Ovary (tissue), 9 donors: Measurements from ENCODE around the gene REV3L. TPM values are rescaled to one million over a fixed set of nuclear protein-coding genes. Genes with fewer than 3 reads are reported as not detected.

Source experiments
- DNase-seq, 5 donors: peaks; one replicate each; pipeline ENCODE4 v3.0.0-alpha.2; 2019 to 2020
- H3K27ac ChIP-seq, 2 donors: fragments of 200-600 bp; one replicate each; pipeline versions ENCODE4 v1.5.1 to v1.8.0; 2019 to 2022
- H3K27me3 ChIP-seq: fragments of 200-600 bp; one replicate; pipeline ENCODE4 v1.8.0; 2022
- H3K36me3 ChIP-seq: fragments of 200-600 bp; sonication (generic); one replicate; pipeline ENCODE4 v1.5.1; 2019
- H3K4me1 ChIP-seq: one replicate; pipeline ENCODE4 v1.8.1; 2013; ENCODE audit warnings: mild to moderate bottlenecking, moderate library complexity; ENCODE audit not compliant: insufficient read depth
- H3K4me3 ChIP-seq: fragments of 200-600 bp; sonication (generic); one replicate; pipeline ENCODE4 v1.5.1; 2017
- H3K9me3 ChIP-seq, 2 donors: fragments of 200-600 bp in 1 of 2; sonication (generic) in 1 of 2; one replicate each; pipeline versions ENCODE4 v1.5.1 to v1.8.1; 2013 to 2019; ENCODE audit warnings: mild to moderate bottlenecking in 1 of 2, moderate library complexity in 1 of 2
- EP300 ChIP-seq: sonication (generic); formaldehyde crosslinking; IDR thresholded peaks from one replicate; pipeline ENCODE4 v1.6.1; 2017; ENCODE audit warnings: antibody characterized with exemption
- POLR2A ChIP-seq: fragments of 450-650 bp; IDR thresholded peaks from one replicate; pipeline ENCODE4 v1.6.1; 2017; ENCODE audit warnings: antibody characterized with exemption, mild to moderate bottlenecking, moderate library complexity
- WGBS, 3 donors: extraction: QIAGEN DNeasy Blood & Tissue Kit in 1 of 3; methylation state at CpG; one replicate each; pipeline versions ENCODE4 v1.1.5 to v1.1.7; 2013 to 2017; 5-methylcytosine and 5-hydroxymethylcytosine counted together
- intact Hi-C, 4 donors: fragments of 100-400 bp; cut with DNase I; formaldehyde crosslinking; loops; one replicate each; pipeline versions ENCODE4 v1.11.0 to v1.15.1; 2022 to 2023
- polyA plus RNA-seq, 2 donors: library from polyadenylated mRNA; stranded (reverse); fragments of 200-250 nt in 1 of 2; fragments of 350-450 nt in 1 of 2; fragmentation: Illumina TruSeq in 1 of 2; extraction: RNeasy Lipid Tissue Mini Kit (QIAGEN cat#74804) in 1 of 2; gene quantifications; one replicate each; pipeline ENCODE4 v1.2.3, GENCODE V29; 2013 to 2014
- total RNA-seq, 7 donors: library from RNA; depleted of rRNA in 2 of 7; stranded (reverse); fragments of >200 nt in 2 of 7; fragmentation: NEBNext Ultra II Directional in 3 of 7; extraction: Animal tissue kit (Norgen Biotek cat#: 25700) in 3 of 7; gene quantifications; one replicate each; pipeline versions ENCODE4 v1.1.0 to v1.2.4, GENCODE V29; 2016 to 2023
- TF ChIP-seq, protein P1 (sequence below), 3 donors: fragments of 450-650 bp in 2 of 3; fragments of 200-600 bp in 1 of 3; IDR thresholded peaks; one replicate each; pipeline versions ENCODE4 v1.5.1 to v1.8.0; 2016 to 2022; ENCODE audit warnings: antibody characterized with exemption in 3 of 3, mild to moderate bottlenecking in 1 of 3
- donor health status: DM: no; HTN: no; CAD: no; lungs with moderate emphysema.
- donor health status: DM: no; HTN: no; CAD: no.
- donor health status: Bipolar disorder and iron deficiency.
- donor health status: DM: yes; HTN: yes; CAD: no.
- donor health status: DM: no; HTN: no; CAD: no.
- donor health status: DM: yes; HTN: yes; CAD: no.

Gene REV3L
- total and polyA plus RNA-seq, 9 donors = 8.5 to 55.2 (median 31.0) TPM

DNA sequence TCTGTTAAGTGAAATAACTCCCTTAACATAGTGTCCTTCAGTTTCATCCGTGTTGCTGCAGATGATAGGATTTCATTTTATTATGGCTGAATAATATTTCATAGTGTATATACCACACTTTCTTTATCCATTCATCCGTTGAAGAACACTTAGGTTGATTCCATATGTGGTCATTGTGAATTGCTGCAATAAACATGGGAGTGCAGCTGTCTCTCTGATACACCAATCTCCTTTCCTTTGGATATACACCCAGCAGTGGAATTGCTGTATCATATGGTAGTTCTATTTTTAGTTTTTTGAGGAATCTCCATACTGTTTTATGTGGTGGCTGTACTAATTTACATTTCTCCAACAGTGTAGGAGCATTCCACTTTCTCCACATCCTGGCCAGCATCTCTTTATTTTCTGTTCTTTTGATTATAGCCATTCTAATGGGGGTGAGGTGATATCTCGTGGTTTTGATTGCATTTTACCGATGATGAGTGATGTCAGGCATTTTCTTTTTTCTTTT is 202.5 kb downstream of the REV3L start:
- Histone ChIP-seq H3K4me3 (no peak overlapping the region), H3K9me3 (no peaks in the 10 kb centered on the region), H3K4me1 (no peaks in the 10 kb centered on the region), H3K27me3 (no peaks in the 10 kb centered on the region), H3K27ac (no peak overlapping the region), H3K36me3 (no peaks in the 10 kb centered on the region)
- DNase-seq = no peak
- intact Hi-C loops = no loop called here
- WGBS, 3 donors = 96 to 97% (median 96%) methylated on average over 4 of the region's 4 CpGs
- TF ChIP-seq POLR2A (no peak), EP300 (no peak)
- TF ChIP-seq, protein P1, sequence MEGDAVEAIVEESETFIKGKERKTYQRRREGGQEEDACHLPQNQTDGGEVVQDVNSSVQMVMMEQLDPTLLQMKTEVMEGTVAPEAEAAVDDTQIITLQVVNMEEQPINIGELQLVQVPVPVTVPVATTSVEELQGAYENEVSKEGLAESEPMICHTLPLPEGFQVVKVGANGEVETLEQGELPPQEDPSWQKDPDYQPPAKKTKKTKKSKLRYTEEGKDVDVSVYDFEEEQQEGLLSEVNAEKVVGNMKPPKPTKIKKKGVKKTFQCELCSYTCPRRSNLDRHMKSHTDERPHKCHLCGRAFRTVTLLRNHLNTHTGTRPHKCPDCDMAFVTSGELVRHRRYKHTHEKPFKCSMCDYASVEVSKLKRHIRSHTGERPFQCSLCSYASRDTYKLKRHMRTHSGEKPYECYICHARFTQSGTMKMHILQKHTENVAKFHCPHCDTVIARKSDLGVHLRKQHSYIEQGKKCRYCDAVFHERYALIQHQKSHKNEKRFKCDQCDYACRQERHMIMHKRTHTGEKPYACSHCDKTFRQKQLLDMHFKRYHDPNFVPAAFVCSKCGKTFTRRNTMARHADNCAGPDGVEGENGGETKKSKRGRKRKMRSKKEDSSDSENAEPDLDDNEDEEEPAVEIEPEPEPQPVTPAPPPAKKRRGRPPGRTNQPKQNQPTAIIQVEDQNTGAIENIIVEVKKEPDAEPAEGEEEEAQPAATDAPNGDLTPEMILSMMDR (IDR thresholded peaks at IDR 0.05) = no peak

- Histone ChIP-seq H3K27me3 (no peaks in the 10 kb centered on the region), H3K9me3 (peaks cover 0 to under 1% of the 10 kb centered on the region in 2 donors), H3K4me1 (no peaks in the 10 kb centered on the region), H3K4me3 (no peak overlapping the region), H3K27ac (no peak overlapping the region), H3K36me3 (no peaks in the 10 kb centered on the region)
- WGBS, 3 donors = 88 to 94% (median 91%) methylated on average over 2 of the region's 2 CpGs
- DNase-seq = no peak
- no peak for TF ChIP-seq POLR2A
- no peak for TF ChIP-seq EP300
- TF ChIP-seq, protein P1 (IDR thresholded peaks at IDR 0.05) = no peak
- intact Hi-C loops = no loop called here
Observed at GRCh38 chr6:111278731-111279130, 204.3 kb downstream of the REV3L start.

DNA sequence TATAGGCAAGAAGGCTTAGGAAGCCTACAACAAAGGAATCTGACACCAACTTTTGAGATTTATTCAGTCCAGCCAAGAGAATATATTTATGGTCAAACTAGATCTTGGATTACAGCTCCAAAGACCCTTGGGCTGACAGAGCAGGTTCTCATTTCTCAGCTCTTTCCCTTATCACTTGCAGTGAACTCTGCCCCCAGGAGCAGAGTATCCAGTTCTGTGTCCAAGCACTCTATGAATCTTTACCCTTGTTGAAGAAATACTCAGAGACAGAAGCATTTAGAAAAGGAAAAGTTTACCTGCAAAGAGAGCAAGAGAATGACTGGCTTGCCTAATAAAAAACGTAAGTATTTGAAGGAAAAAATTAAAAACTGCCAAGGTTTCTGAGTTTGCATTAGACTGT is 205.2 kb downstream of the REV3L start:
- Histone ChIP-seq H3K27ac (no peak overlapping the region), H3K36me3 (no peaks in the 10 kb centered on the region), H3K27me3 (no peaks in the 10 kb centered on the region), H3K4me1 (no peaks in the 10 kb centered on the region), H3K4me3 (no peak overlapping the region), H3K9me3 (peaks cover 0 to 4% of the 10 kb centered on the region in 2 donors)
- intact Hi-C loops = no loop called here
- no peak for TF ChIP-seq EP300
- TF ChIP-seq POLR2A = no peak
- TF ChIP-seq, protein P1 (IDR thresholded peaks at IDR 0.05) = no peak
- DNase-seq = no peak
- 94 to 96% (median 94%) methylated on average over 1 of the region's 1 CpG for whole genome bisulfite sequencing, 3 donors

GRCh38 chr6:111276736-111277135 is 206.3 kb downstream of the REV3L start:
- Histone ChIP-seq H3K4me1 (no peaks in the 10 kb centered on the region), H3K36me3 (no peaks in the 10 kb centered on the region), H3K27ac (no peak overlapping the region), H3K27me3 (no peaks in the 10 kb centered on the region), H3K4me3 (no peak overlapping the region), H3K9me3 (peaks cover 0 to 4% of the 10 kb centered on the region in 2 donors)
- 94 to 98% (median 97%) methylated on average over 3 of the region's 3 CpGs for WGBS, 3 donors
- intact Hi-C loops = no loop called here
- no peak for DNase-seq
- no peak for TF ChIP-seq POLR2A

- H3K4me3 ChIP-seq = no peak overlapping the region
- TF ChIP-seq POLR2A (no peak), EP300 (no peak)
- TF ChIP-seq, protein P1 (IDR thresholded peaks at IDR 0.05) = no peak
- H3K9me3 ChIP-seq = peaks cover 0 to 4% of the 10 kb centered on the region in 2 donors
- intact Hi-C loops = no loop called here
- 93 to 98% (median 97%) methylated on average over 2 of the region's 2 CpGs for WGBS, 3 donors
- no peaks in the 10 kb centered on the region for H3K36me3 ChIP-seq
- no peak overlapping the region for H3K27ac ChIP-seq
- H3K4me1 ChIP-seq = no peaks in the 10 kb centered on the region
- H3K27me3 ChIP-seq = no peaks in the 10 kb centered on the region
- no peak for DNase-seq
Observed at GRCh38 chr6:111276335-111276734, 206.7 kb downstream of the REV3L start.
